CD14-positive monocyte (primary cell): ENCODE data around the gene TMEM80. TPM values are rescaled to one million over a fixed set of nuclear protein-coding genes. Genes with fewer than 3 reads are reported as not detected.

Experiments used
- DNase-seq, 3 donors: peaks; one replicate each; pipeline ENCODE4 v3.0.0-alpha.2; 2011 to 2022
- H2AFZ ChIP-seq: 2 replicates; pipeline ENCODE4 v1.6.0; 2012; ENCODE audit warnings: mild to moderate bottlenecking, low read depth, low read length, inconsistent platforms; ENCODE audit not compliant: insufficient read depth, poor library complexity, severe bottlenecking
- H3K27ac ChIP-seq, 2 donors: 1 replicate in 1 of 2; 2 replicates in 1 of 2; pipeline ENCODE4 v1.5.1; 2012 to 2013; ENCODE audit warnings: low read length in 2 of 2, control low read depth in 1 of 2, inconsistent platforms in 1 of 2, low read depth in 1 of 2, mild to moderate bottlenecking in 1 of 2
- H3K27me3 ChIP-seq, 2 donors: one replicate each; pipeline versions ENCODE4 v1.6.0 to v1.6.1; 2011 to 2013; ENCODE audit warnings: low read length in 2 of 2; ENCODE audit not compliant: control insufficient read depth in 2 of 2, insufficient read depth in 2 of 2
- H3K36me3 ChIP-seq, 2 donors: replicated peaks in 1 of 2; 1 replicate in 1 of 2; 2 replicates in 1 of 2; pipeline versions ENCODE4 v1.5.1 to v1.6.1; 2012 to 2013; ENCODE audit warnings: low read length in 2 of 2, control low read depth in 1 of 2, inconsistent platforms in 1 of 2, mild to moderate bottlenecking in 1 of 2; ENCODE audit not compliant: insufficient read depth in 2 of 2, control insufficient read depth in 1 of 2
- H3K4me1 ChIP-seq, 2 donors: 1 replicate in 1 of 2; 2 replicates in 1 of 2; pipeline versions ENCODE4 v1.5.1 to v1.6.1; 2012 to 2013; ENCODE audit warnings: low read length in 2 of 2, control low read depth in 1 of 2, inconsistent platforms in 1 of 2, mild to moderate bottlenecking in 1 of 2, moderate library complexity in 1 of 2; ENCODE audit not compliant: insufficient read depth in 2 of 2, control insufficient read depth in 1 of 2
- H3K4me2 ChIP-seq: replicated peaks from 2 replicates; pipeline ENCODE3; 2012; ENCODE audit warnings: low read length, moderate library complexity, mild to moderate bottlenecking; ENCODE audit not compliant: poor library complexity, severe bottlenecking; ENCODE audit errors: extremely low read depth
- H3K4me3 ChIP-seq, 3 experiments: fragments of 200-600 bp in 1 of 3; sonication (generic) in 1 of 3; replicated peaks in 1 of 3; 1 replicate in 2 of 3; 2 replicates in 1 of 3; pipeline ENCODE4 v1.5.1; 2011 to 2013; ENCODE audit warnings: low read length in 3 of 3, mild to moderate bottlenecking in 3 of 3, control low read depth in 2 of 3, low read depth in 2 of 3, inconsistent platforms in 1 of 3, moderate library complexity in 1 of 3
- H3K79me2 ChIP-seq: 2 replicates; pipeline ENCODE4 v1.6.0; 2012; ENCODE audit warnings: mild to moderate bottlenecking, control low read depth, inconsistent platforms, low read length, moderate library complexity; ENCODE audit not compliant: insufficient read depth
- H3K9ac ChIP-seq: 2 replicates; pipeline ENCODE4 v1.6.0; 2017; ENCODE audit warnings: low read length, mild to moderate bottlenecking; ENCODE audit not compliant: insufficient read depth, poor library complexity, severe bottlenecking
- H3K9me3 ChIP-seq, 2 donors: replicated peaks in 1 of 2; 1 replicate in 1 of 2; 2 replicates in 1 of 2; pipeline versions ENCODE4 v1.5.1 to v1.6.1; 2012 to 2013; ENCODE audit warnings: low read length in 2 of 2, control low read depth in 1 of 2; ENCODE audit not compliant: control insufficient read depth in 1 of 2, insufficient read depth in 1 of 2
- H4K20me1 ChIP-seq: 2 replicates; pipeline ENCODE4 v1.6.0; 2012; ENCODE audit warnings: mild to moderate bottlenecking, low read length, control low read depth, moderate library complexity; ENCODE audit not compliant: insufficient read depth
- H3K27ac Mint-ChIP-seq, 7 donors: one replicate each; pipeline ENCODE4 v1.8.0; 2020; ENCODE audit warnings: mild to moderate bottlenecking in 7 of 7, mixed read lengths in 7 of 7, moderate library complexity in 6 of 7, inconsistent platforms in 2 of 7
- H3K27me3 Mint-ChIP-seq, 3 donors: one replicate each; pipeline ENCODE4 v1.8.0; 2021 to 2022; ENCODE audit warnings: low read depth in 3 of 3, mild to moderate bottlenecking in 3 of 3, mixed read lengths in 3 of 3, moderate library complexity in 3 of 3, inconsistent platforms in 1 of 3
- H3K36me3 Mint-ChIP-seq, 2 donors: one replicate each; pipeline ENCODE4 v1.8.0; 2020; ENCODE audit warnings: mixed read lengths in 2 of 2, inconsistent platforms in 1 of 2, mild to moderate bottlenecking in 1 of 2
- H3K4me1 Mint-ChIP-seq: one replicate; pipeline ENCODE4 v1.8.0; 2020; ENCODE audit warnings: mild to moderate bottlenecking, mixed read lengths
- H3K4me3 Mint-ChIP-seq, 2 donors: one replicate each; pipeline ENCODE4 v1.8.0; 2020; ENCODE audit warnings: mild to moderate bottlenecking in 2 of 2, mixed read lengths in 2 of 2, moderate library complexity in 1 of 2
- H3K9me3 Mint-ChIP-seq, 7 donors: one replicate each; pipeline ENCODE4 v1.8.0; 2020 to 2022; ENCODE audit warnings: mixed read lengths in 7 of 7, mild to moderate bottlenecking in 6 of 7, moderate library complexity in 6 of 7, inconsistent platforms in 2 of 7
- WGBS: methylation state at CpG from one replicate; pipeline ENCODE4 v1.1.5; 2013; ENCODE audit warnings: missing lambda C conversion rate; ENCODE audit not compliant: insufficient coverage; 5-methylcytosine and 5-hydroxymethylcytosine counted together
- intact Hi-C, 2 donors: fragments of 100-400 bp; cut with micrococcal nuclease; formaldehyde crosslinking; loops; one replicate each; pipeline versions ENCODE4 v1.15.0 to v1.15.1; 2023
- polyA plus RNA-seq, 3 donors: library from polyadenylated mRNA; depleted of rRNA in 1 of 3; unstranded in 2 of 3; stranded (reverse) in 1 of 3; fragments of 300-500 nt in 2 of 3; fragments of >200 nt in 1 of 3; fragmentation: Illumina TruSeq in 2 of 3; gene quantifications; 1 replicate in 2 of 3; 2 replicates in 1 of 3; pipeline ENCODE4 v1.2.3, GENCODE V29; 2012 to 2021
- TF ChIP-seq, protein P1 (sequence below): fragments of 200-600 bp; IDR thresholded peaks from one replicate; pipeline ENCODE4 v1.8.0; 2022; ENCODE audit warnings: antibody characterized with exemption, mild to moderate bottlenecking

The TMEM80 gene
- polyA plus RNA-seq, 3 donors: 31.6 to 69.4 (median 37.3) TPM

DNA sequence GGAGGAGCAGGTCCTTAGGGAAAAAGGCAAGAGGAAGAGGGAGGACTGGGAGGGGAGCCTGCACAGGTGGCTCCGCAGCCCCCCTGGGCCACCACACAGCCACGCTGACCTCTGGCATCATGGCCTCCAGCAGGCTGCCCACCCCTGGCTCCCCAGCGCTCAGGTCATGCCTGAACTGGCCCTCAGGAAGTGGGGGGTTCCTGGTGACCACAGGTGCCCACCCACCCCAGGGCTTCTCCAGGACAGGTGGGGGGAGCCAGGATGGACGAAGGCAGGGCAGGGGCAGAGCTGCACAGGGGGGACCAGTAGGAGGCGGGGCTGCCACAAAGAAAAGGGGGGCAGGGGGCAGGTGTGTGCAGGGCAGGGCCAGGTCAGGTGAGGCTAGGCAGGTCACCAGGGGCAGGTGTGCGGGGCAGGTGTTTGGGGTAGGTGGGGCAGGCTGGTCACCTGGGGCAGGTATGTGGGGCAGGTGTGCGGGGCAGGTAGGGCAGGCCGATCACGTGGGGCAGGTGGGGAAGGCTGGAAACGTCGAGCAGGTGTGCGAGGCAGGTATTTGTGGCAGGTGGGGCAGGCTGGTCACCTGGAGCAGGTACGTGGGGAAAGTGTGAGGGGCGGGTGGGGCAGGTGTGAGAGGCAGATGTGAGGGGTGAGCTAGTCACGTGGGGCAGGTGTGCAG lies 1.6 kb upstream of the TMEM80 start:
- TF ChIP-seq, protein P1, sequence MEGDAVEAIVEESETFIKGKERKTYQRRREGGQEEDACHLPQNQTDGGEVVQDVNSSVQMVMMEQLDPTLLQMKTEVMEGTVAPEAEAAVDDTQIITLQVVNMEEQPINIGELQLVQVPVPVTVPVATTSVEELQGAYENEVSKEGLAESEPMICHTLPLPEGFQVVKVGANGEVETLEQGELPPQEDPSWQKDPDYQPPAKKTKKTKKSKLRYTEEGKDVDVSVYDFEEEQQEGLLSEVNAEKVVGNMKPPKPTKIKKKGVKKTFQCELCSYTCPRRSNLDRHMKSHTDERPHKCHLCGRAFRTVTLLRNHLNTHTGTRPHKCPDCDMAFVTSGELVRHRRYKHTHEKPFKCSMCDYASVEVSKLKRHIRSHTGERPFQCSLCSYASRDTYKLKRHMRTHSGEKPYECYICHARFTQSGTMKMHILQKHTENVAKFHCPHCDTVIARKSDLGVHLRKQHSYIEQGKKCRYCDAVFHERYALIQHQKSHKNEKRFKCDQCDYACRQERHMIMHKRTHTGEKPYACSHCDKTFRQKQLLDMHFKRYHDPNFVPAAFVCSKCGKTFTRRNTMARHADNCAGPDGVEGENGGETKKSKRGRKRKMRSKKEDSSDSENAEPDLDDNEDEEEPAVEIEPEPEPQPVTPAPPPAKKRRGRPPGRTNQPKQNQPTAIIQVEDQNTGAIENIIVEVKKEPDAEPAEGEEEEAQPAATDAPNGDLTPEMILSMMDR: no peak
- Histone ChIP-seq H3K27me3 (no peaks in the 10 kb centered on the region), H3K4me1 (peaks cover 41 to 47% of the 10 kb centered on the region in 2 donors), H2AFZ (peak overlapping the region; percentile 31), H3K36me3 (peaks cover 2 to 21% of the 10 kb centered on the region in 2 donors), H4K20me1 (peaks cover 38% of the 10 kb centered on the region), H3K79me2 (peaks cover 48% of the 10 kb centered on the region), H3K9me3 (no peaks in the 10 kb centered on the region), H3K4me2 (peak overlapping the region; percentile 60), H3K4me3 (peak overlapping the region in 1 of 3 experiments; percentile 54), H3K27ac (no peak overlapping the region), H3K9ac (peak overlapping the region; percentile 40)
- Mint-ChIP-seq H3K27me3 (peaks cover 0 to 8% (median 5%) of the 10 kb centered on the region in 3 donors), H3K9me3 (peaks cover 0 to 1% (median 0%) of the 10 kb centered on the region in 7 donors), H3K4me1 (peaks cover 45% of the 10 kb centered on the region), H3K4me3 (peak overlapping the region; percentile 72 to 76), H3K27ac (peak overlapping the region in 3 of 7 donors; percentile 62 to 76 (median 69)), H3K36me3 (peaks cover 19 to 38% of the 10 kb centered on the region in 2 donors)
- intact Hi-C loops: loop anchor here in 1 of 2 donors (10.0 kb wide), 1 partner anchor 691 kb away; the partner anchor contains the start of gene BRSK2
- DNase-seq: peak in 1 of 3 donors; percentile 16
- 71% methylated on average over 12 of the region's 15 CpGs for WGBS

DNA sequence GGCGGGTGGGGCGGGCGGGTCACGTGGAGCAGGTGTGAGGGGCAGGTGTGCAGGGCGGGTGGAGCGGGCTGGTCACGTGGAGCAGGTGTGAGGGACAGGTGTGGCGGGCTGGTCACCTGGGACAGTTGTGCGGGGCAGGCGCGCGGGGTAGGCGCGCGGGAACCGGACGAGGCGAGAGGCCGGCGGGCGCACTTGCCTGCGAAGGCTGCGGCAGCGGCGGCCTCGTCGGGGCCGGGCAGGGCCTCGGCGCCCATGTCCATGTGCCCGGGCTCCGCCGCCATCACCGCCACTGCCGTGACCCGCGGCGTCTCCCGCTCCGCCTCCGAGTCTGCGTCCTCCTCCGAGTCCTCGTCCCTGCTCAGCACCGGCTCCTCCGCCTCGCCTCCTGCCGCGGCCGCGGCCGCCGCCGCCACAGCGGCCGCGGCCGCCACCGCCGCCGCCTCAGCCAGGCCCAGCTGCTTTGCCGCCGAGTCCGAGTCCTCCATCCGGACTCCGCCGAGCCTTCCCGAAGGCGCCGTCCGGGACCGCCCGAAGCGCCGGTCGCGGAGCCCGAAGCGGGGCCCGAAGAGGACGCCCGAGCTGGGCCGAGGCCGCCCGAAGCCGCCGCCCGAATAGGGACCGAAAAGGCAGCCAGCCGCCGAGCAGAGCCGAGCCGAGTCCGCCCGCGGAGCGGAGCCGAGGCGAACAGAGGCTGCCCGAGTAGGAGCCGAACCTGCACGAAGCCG lies 891 bp upstream of the TMEM80 start, which contains the start of gene DEAF1:
Gene DEAF1, minus strand, starts transcription at position 660 of the 725 bp plus-strand sequence. Its CDS starts 175 bp downstream, at position 485.
- Histone ChIP-seq H4K20me1 (peaks cover 38% of the 10 kb centered on the region), H3K9me3 (no peaks in the 10 kb centered on the region), H3K4me1 (peaks cover 46 to 51% of the 10 kb centered on the region in 2 donors), H3K79me2 (peaks cover 55% of the 10 kb centered on the region), H3K4me2 (peak within 1 kb of the TSS; percentile 84), H2AFZ (peak within 1 kb of the TSS; percentile 89), H3K4me3 (peak within 1 kb of the TSS; percentile 73 to 87 (median 83)), H3K27me3 (no peaks in the 10 kb centered on the region), H3K36me3 (peaks cover 2 to 16% of the 10 kb centered on the region in 2 donors), H3K27ac (peak within 1 kb of the TSS; percentile 95 to 98), H3K9ac (peak within 1 kb of the TSS; percentile 95)
- Mint-ChIP-seq H3K4me1 (peaks cover 48% of the 10 kb centered on the region), H3K4me3 (peak within 1 kb of the TSS; percentile 83 to 89), H3K36me3 (peaks cover 18 to 38% of the 10 kb centered on the region in 2 donors), H3K9me3 (peaks cover 0 to 1% (median 0%) of the 10 kb centered on the region in 7 donors), H3K27me3 (peaks cover 0 to 8% (median 5%) of the 10 kb centered on the region in 3 donors), H3K27ac (peak within 1 kb of the TSS; percentile 93 to 97 (median 96))
- intact Hi-C loops: loop anchor here in 1 of 2 donors (10.0 kb wide), 1 partner anchor 690 kb away; the partner anchor contains the start of gene BRSK2
- TF ChIP-seq, protein P1: no peak
- WGBS: 2% methylated on average over 95 of the region's 103 CpGs
- peak; percentile 98 to 99 (median 98) for DNase-seq
